ENCODE data around the gene TRIP12. TPM values are rescaled to one million over a fixed set of nuclear protein-coding genes. Genes with fewer than 3 reads are reported as not detected.
A peak's percentile ranks its signal among the peaks of the same experiment; 100 is the strongest.

The TRIP12 gene
- total and polyA plus RNA-seq, 2 experiments from 2014 or later: 21.5 to 133 TPM

GRCh38 chr2:229857634-229858033, 64.2 kb downstream of the TRIP12 start:
- Mint-ChIP-seq H3K27ac (0 out of 2 replicates have a peak overlapping the region, but pooled peaks have one; percentile 31), H3K36me3 (ENCODE audit: low read depth) (peaks cover 30% of the 10 kb centered on the region; the same call in 2 of the 3 replicates), H3K9me3 (no peaks in the 10 kb centered on the region), H3K4me1 (no peaks in the 10 kb centered on the region), H3K4me3 (no peak overlapping the region), H3K27me3 (ENCODE audit: insufficient read depth, low read depth, poor library complexity) (peaks cover 2% of the 10 kb centered on the region)
- no peak overlapping the region for H3K4me3 ChIP-seq
- H3F3A ChIP-seq (replicated peaks; ENCODE audit: low read depth): no peaks in the 10 kb centered on the region
- ATAC-seq: no peak
- no peaks in the 10 kb centered on the region for H3K4me1 ChIP-seq (ENCODE audit: insufficient read depth)
- no peak overlapping the region for H3K4me2 ChIP-seq
- H3K27me3 ChIP-seq (ENCODE audit: insufficient read depth): no peaks in the 10 kb centered on the region
- no peak overlapping the region for H3K27ac ChIP-seq (ENCODE audit: low read depth)
- H2AFZ ChIP-seq: no peak overlapping the region
- no peaks in the 10 kb centered on the region; the same call in 1 of the 2 replicates for H4K20me1 ChIP-seq (replicated peaks; ENCODE audit: insufficient read depth)
- no peak for DNase-seq (ENCODE audit: low spot score)
- TF ChIP-seq EZH2 (IDR thresholded peaks at IDR 0.05; ENCODE audit: low read depth, unreplicated experiment) (no peak), EZH2phosphoT487 (IDR thresholded peaks at IDR 0.05; ENCODE audit: unreplicated experiment) (no peak), ETS1 (IDR thresholded peaks at IDR 0.05) (no peak), JUNB (IDR thresholded peaks at IDR 0.05; ENCODE audit: unreplicated experiment) (no peak), ZNF462 (CRISPR knock-in tag; IDR thresholded peaks at IDR 0.05) (no peak), NANOG (IDR thresholded peaks at IDR 0.05; ENCODE audit: borderline replicate concordance) (no peak), ZNF114 (CRISPR knock-in tag; IDR thresholded peaks at IDR 0.05) (no peak), ZNF331 (CRISPR knock-in tag; IDR thresholded peaks at IDR 0.05; ENCODE audit: low read depth) (no peak), CREB1 (CRISPR knock-in tag; IDR thresholded peaks at IDR 0.05; ENCODE audit: low read depth) (no peak), POLR2AphosphoS5 (IDR thresholded peaks at IDR 0.05; ENCODE audit: low read depth) (no peak), STAT1 (IDR thresholded peaks at IDR 0.05; ENCODE audit: unreplicated experiment) (no peak), REST (IDR thresholded peaks at IDR 0.05; ENCODE audit: unreplicated experiment) (no peak)
- TF ChIP-seq, protein P1, sequence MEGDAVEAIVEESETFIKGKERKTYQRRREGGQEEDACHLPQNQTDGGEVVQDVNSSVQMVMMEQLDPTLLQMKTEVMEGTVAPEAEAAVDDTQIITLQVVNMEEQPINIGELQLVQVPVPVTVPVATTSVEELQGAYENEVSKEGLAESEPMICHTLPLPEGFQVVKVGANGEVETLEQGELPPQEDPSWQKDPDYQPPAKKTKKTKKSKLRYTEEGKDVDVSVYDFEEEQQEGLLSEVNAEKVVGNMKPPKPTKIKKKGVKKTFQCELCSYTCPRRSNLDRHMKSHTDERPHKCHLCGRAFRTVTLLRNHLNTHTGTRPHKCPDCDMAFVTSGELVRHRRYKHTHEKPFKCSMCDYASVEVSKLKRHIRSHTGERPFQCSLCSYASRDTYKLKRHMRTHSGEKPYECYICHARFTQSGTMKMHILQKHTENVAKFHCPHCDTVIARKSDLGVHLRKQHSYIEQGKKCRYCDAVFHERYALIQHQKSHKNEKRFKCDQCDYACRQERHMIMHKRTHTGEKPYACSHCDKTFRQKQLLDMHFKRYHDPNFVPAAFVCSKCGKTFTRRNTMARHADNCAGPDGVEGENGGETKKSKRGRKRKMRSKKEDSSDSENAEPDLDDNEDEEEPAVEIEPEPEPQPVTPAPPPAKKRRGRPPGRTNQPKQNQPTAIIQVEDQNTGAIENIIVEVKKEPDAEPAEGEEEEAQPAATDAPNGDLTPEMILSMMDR (conservative IDR thresholded peaks at IDR 0.05; ENCODE audit: low read depth in 2 of 2): no peak
- no peaks in the 10 kb centered on the region for H3K36me3 ChIP-seq (ENCODE audit: insufficient read depth)
- no peaks in the 10 kb centered on the region for H3K9me2 ChIP-seq (ENCODE audit: insufficient read depth)
- H3K79me2 ChIP-seq (replicated peaks; ENCODE audit: insufficient read depth): peaks cover 54% of the 10 kb centered on the region

All from GM23338 (cell line).